Activated CD4-positive, alpha-beta T cell treated with anti-CD3 and anti-CD28 coated beads for 48 hours (primary cell): Measurements from ENCODE around the gene R3HDML.
A peak's percentile ranks its signal among the peaks of the same experiment; 100 is the strongest.
"Not testable (repeated sequence)": the region's sequence is repeated elsewhere in the genome, so short reads cannot be mapped to it uniquely, and the experiment has no call there.

Source experiments
- DNase-seq: peaks from one replicate; pipeline ENCODE4 v3.0.0-alpha.2; 2020

Gene R3HDML

GRCh38 chr20:44336725-44337380 is at the start of gene R3HDML:
Gene R3HDML (plus strand): TSS chr20:44337043. CDS start chr20:44337158, 115 bp downstream.
- no peak for DNase-seq

DNA sequence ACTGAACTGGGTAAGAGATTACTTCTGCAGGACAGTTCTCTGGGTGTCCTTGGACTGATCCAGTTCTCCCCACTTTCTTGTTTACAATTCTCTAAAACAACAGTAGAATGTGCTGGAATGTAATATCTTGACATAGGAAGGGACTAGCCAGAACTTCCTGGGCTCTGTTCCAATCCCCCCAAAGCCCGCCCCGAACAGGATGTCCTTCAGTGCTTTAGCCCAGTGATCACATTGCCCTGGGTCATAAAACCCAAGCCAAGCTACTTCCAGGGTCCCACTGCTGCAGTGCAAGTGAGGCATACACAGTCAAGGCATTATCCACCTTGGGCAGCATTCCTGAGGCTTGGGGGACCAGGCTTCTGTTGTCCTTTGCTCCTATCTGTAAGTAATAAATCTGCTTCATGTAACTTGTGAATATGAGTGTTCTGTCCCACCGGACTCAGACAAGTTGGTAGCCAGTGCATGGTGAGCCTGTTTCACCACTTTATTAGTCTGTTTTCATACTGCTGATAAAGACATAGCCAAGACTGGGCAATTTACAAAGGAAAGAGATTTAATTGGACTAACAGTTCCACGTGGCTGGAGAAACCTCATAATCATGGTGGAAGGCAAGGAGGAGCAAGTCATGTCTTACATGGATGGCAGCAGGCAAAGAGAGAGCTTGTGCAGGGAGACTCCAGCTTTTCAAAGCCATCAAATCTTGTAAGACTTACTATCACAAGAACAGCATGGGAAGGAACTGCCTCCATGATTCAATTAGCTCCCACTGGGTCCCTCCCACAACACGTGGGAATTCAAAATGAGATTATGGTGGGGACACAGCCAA is 49.4 kb upstream of the R3HDML start:
- no peak for DNase-seq

DNA sequence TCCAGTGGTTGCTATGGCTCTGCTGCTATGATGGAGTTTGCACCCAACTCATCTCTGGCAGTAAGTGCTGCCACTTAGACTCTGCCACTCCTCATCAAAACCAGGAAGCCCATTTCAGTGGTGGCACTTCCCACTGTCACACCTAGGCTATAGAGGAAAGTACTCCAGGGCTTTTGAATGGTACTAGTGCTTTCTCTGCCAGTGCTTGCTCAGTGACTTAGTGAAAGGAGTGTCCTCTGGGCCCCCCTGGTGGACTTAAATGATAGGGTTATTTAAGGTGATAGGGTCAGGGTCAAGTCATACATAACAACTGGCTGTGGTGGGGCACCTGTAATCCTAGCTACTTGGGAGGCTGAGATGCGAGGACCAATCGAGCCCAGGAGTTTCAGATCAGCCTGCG is 48.6 kb upstream of the R3HDML start:
- no peak for DNase-seq

DNA sequence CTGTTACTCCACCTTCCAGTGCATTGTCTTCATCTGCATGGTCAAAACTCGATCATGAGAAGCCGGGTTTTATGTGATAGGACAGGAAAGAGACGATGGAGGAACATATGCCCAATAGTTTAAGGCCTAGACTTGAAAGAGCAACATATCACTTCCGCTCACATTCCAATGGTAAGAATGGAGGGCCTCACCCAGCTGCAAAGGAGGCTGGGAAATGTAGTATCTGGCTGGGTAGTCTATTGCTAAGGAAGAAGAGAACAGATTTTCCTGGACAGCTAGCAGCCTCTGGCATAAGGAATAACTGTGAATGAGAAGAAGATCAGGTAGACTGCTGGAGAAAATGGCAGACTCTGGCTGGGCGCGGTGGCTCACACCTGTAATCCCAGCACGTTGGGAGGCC is 45.1 kb upstream of the R3HDML start:
- DNase-seq, result no peak

DNA sequence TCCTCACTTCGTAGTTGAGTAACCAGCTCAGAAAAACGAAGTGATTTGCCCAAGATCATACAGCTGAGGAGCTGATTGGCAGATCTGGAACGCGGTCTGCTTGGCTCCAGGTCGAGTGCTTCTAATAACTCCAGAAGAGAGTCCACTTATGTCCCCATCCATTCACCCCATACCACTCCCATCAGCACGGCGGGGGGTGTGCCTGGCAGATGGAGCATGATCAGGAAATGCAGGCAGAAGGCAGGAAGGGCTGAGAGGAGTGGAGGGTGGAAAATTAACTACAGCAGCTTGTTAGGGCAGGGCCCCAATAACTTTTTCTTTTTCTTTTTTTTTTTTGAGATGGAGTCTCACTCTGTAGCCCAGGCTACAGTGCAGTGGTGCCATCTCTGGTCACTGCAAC is 40.8 kb upstream of the R3HDML start:
- DNase-seq, result no peak

- DNase-seq, result no peak
These were observed 39.1 kb upstream of the R3HDML start for GRCh38 chr20:44297721-44298120.

DNA sequence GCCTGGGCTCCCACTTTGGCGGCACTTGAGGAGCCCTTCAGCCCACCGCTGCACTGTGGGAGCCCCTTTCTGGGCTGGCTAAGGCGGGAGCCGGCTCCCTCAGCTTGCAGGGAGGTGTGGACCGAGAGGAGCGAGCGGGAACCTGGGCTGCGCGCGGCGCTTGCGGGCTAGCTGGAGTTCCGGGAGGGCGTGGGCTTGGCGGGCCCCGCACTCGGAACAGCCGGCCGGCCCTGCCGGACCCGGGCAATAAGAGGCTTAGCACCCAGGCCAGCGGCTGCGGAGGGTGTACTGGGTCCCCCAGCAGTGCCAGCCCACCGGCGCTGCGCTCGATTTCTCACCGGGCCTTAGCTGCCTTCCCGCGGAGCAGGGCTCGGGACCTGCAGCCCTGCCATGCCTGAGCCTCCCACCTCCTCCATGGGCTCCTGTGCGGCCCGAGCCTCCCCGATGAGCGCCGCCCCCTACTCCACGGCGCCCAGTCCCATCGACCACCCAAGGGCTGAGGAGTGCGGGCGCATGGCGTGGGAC is 37.8 kb upstream of the R3HDML start:
- DNase-seq, result not testable (repeated sequence)

- DNase-seq, result no peak
These were observed 35.6 kb upstream of the R3HDML start for GRCh38 chr20:44301285-44301684.

GRCh38 chr20:44302026-44302669 is 34.7 kb upstream of the R3HDML start:
- DNase-seq, result no peak

DNA sequence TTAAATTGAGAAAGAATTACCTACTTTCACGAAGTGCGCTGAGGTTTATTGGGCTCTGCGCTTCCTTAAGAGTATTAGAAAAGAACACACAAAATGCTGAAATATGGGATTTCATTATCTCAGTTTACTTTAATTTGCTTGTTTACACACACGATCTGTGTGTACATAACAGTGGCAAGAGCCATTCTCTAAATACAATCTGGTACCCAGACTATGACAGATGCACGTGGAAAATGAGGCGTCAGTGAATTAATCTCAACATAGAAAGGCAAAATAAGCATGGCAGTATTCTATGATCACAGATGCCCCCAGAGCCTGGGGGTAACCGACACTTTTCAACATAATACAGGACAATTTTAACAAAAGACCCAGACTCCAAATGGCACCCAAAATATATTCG is 34.1 kb upstream of the R3HDML start:
- no peak for DNase-seq

GRCh38 chr20:44304383-44304782 is 32.5 kb upstream of the R3HDML start:
- DNase-seq, result no peak

DNA sequence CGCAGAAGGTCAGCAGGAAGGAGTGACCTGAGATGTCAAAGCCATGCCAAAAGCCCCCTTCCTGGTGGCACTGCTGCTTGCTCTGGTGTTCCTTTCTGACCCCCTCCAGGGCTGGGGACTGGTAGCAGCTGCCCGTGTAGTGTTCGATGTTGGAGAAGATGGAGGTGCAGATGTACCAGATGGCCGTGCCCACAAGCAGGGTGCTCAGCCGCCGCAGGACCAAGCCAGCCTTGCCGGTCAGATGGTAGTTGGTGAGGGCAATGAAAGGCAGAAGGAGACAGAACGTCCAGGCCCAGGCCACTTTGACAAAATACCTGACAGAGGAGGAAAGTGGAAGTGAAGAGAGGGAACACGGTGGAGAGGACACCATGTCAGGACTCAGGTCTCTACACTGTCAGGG is 29.9 kb upstream of the R3HDML start:
- no peak for DNase-seq

GRCh38 chr20:44309763-44310663 is 26.8 kb upstream of the R3HDML start:
- no peak for DNase-seq

DNA sequence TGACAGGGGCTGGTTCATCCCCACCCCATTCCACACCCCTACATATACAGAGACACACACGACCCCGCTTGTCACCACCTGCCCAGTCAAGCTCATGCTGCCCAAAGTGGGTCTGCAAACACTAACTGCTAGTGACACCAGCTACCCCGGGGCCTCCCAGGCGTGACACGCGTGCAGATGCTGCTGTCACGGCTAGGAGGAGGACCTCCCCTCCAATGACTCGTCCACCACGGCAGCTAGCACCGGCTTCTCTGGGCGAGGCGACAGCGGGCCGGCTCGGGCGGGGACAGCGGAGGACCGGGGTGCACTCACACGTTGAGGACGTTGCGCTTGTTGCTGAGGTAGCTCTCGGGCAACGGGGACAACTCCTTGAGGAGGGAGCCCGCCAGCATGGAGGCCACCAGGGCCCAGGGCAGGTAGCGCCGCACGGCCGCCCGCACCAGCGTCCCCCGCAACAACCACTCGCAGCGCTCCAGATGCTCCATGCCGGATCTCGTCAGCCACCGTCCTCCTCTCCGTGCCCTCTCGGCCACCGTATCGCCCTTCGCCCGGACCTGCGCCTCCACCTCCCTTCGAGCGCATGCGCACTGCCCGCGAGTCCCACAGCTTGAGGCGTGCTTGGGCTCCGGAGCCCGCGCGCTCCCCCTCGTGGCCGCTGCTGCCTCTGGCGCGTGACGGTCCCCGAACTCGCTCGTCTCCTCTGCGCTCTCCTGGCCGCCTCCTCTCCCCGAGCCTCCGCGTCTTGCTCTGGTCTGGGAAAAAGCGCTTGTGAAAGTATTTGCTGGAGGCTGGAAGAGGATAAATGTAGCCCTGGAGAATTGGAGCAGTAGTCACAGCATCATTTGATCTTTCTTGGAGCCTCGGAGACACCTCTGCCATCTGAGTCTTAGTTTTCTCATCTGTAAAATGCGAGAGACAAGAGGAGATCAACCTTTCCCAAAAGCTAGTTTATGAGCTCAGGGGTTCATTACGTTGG is 25.9 kb upstream of the R3HDML start, which contains the start of gene FITM2:
TSS of gene FITM2 (minus strand) at position 539 of the 976 bp plus-strand sequence. CDS start at position 485, 54 bp downstream.
- peak; percentile 99 for DNase-seq

GRCh38 chr20:44314870-44315269 is 22.0 kb upstream of the R3HDML start:
- no peak for DNase-seq

- DNase-seq, result no peak
These were observed 16.9 kb upstream of the R3HDML start for GRCh38 chr20:44319839-44320422.

DNA sequence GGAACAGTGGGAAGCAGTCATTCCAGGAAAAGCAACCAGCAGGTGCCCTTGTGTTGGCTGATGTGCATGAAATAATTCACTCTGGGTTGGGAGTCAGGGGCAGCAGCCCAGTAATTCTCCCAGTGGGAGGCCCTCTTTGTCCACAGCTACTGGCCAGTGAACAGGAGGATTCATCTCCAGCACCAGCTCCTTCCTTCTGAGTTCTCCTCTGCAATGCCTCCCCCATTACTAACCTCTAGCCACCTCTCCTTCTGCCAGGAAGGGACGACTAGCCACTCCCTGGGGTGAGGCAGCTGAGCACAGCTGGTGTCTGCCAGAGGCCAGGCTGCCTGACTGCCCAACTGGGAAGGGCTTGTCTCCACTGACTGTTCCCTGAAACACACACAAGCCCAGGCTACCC is 12.5 kb upstream of the R3HDML start:
- DNase-seq, result no peak

- DNase-seq, result peak; percentile 28
These were observed 10.3 kb upstream of the R3HDML start for GRCh38 chr20:44326391-44327159.

DNA sequence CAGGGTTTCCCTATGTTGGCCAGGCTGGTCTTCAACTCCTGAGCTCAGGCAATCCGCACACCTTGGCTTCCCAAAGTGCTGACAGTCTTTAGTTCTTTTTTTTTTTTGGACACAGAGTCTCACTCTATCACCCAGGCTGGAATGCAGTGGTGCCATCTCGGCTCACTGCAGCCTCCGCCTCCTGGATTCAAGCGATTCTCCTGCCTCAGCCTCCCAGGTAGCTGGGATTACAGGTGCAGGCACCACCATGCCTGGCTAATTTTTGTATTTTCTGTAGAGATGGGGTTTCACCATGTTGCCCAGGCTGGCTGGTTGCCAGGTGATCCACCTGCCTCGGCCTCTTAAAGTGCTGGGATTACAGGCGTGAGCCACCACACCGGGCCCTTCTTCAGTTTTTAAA is 9.1 kb upstream of the R3HDML start:
- not testable (repeated sequence) for DNase-seq

- no peak for DNase-seq
These were observed 8.4 kb upstream of the R3HDML start for GRCh38 chr20:44328428-44328827.
